Neutrophil (primary cell): ENCODE results near the gene KIF25.

Experiments used
- H3K27ac ChIP-seq: fragments of 200-600 bp; sonication (generic); 2 replicates; pipeline ENCODE4 v1.5.1; 2016; ENCODE audit warnings: mild to moderate bottlenecking, moderate library complexity
- H3K27me3 ChIP-seq: fragments of 200-600 bp; sonication (generic); 2 replicates; pipeline ENCODE4 v1.6.0; 2016; ENCODE audit warnings: mild to moderate bottlenecking
- H3K36me3 ChIP-seq: fragments of 200-600 bp; sonication (generic); 2 replicates; pipeline ENCODE4 v1.5.1; 2017
- H3K4me1 ChIP-seq, 2 experiments: fragments of 200-600 bp in 1 of 2; sonication (generic) in 1 of 2; 1 replicate in 1 of 2; 2 replicates in 1 of 2; pipeline versions ENCODE4 v1.5.1 to v1.6.1; 2013 to 2016; ENCODE audit warnings: low read depth in 1 of 2, low read length in 1 of 2, mild to moderate bottlenecking in 1 of 2, moderate library complexity in 1 of 2; ENCODE audit not compliant: control insufficient read depth in 1 of 2, insufficient read depth in 1 of 2
- H3K4me3 ChIP-seq, 2 experiments: fragments of 200-600 bp in 1 of 2; sonication (generic) in 1 of 2; 1 replicate in 1 of 2; 2 replicates in 1 of 2; pipeline ENCODE4 v1.5.1; 2013 to 2016; ENCODE audit warnings: low read depth in 1 of 2, low read length in 1 of 2, mild to moderate bottlenecking in 1 of 2, moderate library complexity in 1 of 2
- H3K9me3 ChIP-seq: fragments of 200-600 bp; sonication (generic); 2 replicates; pipeline ENCODE4 v1.5.1; 2016
- TF ChIP-seq, protein P1 (sequence below): fragments of 200-600 bp; sonication (generic); IDR thresholded peaks from 2 replicates; pipeline ENCODE4 v1.5.1; 2016; ENCODE audit warnings: antibody characterized with exemption

KIF25 gene

GRCh38 chr6:168051648-168052047 lies 54.2 kb downstream of the KIF25 start:
- Histone ChIP-seq H3K4me1 (no peaks in the 10 kb centered on the region), H3K27me3 (no peaks in the 10 kb centered on the region), H3K36me3 (no peaks in the 10 kb centered on the region), H3K9me3 (no peaks in the 10 kb centered on the region), H3K4me3 (no peak overlapping the region), H3K27ac (no peak overlapping the region)
- TF ChIP-seq, protein P1, sequence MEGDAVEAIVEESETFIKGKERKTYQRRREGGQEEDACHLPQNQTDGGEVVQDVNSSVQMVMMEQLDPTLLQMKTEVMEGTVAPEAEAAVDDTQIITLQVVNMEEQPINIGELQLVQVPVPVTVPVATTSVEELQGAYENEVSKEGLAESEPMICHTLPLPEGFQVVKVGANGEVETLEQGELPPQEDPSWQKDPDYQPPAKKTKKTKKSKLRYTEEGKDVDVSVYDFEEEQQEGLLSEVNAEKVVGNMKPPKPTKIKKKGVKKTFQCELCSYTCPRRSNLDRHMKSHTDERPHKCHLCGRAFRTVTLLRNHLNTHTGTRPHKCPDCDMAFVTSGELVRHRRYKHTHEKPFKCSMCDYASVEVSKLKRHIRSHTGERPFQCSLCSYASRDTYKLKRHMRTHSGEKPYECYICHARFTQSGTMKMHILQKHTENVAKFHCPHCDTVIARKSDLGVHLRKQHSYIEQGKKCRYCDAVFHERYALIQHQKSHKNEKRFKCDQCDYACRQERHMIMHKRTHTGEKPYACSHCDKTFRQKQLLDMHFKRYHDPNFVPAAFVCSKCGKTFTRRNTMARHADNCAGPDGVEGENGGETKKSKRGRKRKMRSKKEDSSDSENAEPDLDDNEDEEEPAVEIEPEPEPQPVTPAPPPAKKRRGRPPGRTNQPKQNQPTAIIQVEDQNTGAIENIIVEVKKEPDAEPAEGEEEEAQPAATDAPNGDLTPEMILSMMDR = no peak

DNA sequence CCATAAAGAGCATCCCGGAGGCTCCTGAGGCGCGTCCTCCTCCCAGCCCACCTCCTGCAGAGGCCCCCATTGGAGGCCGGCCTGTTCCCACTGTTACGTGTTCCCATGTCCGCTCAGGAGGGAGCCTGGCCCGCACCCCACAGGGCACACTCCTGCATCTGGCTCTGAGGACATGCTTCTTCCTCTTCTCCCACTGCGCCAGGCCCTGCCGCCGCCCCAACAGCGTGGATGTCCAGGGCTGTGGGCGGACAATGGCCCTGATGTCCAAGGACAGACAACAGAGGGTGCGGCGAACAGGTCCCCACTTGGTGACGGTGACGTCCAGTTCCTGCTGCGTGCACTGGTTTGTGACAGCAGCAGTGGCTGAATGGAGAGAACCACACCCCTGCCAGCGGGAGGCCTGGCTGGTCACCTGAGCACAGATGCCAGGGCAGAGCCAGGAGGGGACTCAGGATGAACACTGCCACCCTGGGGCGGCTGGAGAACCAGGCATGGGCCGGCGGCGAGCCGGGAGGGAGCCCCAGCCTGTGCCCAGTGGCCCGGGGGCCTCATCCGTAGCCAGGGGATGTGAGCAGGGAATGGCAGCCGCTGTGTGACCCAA lies 54.9 kb downstream of the KIF25 start:
- Histone ChIP-seq H3K4me3 (no peak overlapping the region), H3K27ac (no peak overlapping the region), H3K27me3 (no peaks in the 10 kb centered on the region), H3K36me3 (no peaks in the 10 kb centered on the region), H3K9me3 (no peaks in the 10 kb centered on the region), H3K4me1 (no peaks in the 10 kb centered on the region)
- TF ChIP-seq, protein P1 = no peak

- no peaks in the 10 kb centered on the region for H3K4me1 ChIP-seq
- H3K9me3 ChIP-seq = no peaks in the 10 kb centered on the region
- TF ChIP-seq, protein P1 = no peak
- no peaks in the 10 kb centered on the region for H3K27me3 ChIP-seq
- H3K27ac ChIP-seq = no peak overlapping the region
- H3K4me3 ChIP-seq = no peak overlapping the region
- H3K36me3 ChIP-seq = no peaks in the 10 kb centered on the region
Observed at GRCh38 chr6:168053086-168053956, 55.9 kb downstream of the KIF25 start.

DNA sequence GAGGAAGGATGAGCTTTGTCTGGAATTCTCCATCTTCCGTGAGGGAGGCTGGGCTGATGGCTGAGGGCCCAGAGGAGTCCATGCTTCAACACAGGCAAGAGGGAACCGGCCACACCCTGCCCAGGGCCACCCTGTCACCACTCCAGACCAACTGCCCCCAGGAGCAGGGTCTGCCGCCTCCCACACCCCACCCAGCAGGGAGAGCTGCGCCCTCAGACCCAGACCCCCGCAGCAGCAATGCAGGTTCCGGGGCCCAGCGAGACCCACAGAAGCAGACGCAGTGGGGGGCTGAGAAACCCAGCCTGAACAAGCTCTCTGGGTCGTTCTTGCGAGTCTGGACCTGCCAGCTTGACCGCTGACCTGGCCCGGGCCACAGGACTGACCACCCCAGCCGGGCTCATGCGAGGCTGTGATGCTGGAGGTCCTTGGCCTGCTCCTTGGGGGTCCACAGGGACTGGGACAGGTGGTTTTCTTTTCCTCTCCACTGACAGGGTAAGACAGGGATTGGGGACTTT lies 56.5 kb downstream of the KIF25 start:
- no peaks in the 10 kb centered on the region for H3K4me1 ChIP-seq
- H3K9me3 ChIP-seq = no peaks in the 10 kb centered on the region
- H3K4me3 ChIP-seq = no peak overlapping the region
- no peaks in the 10 kb centered on the region for H3K27me3 ChIP-seq
- TF ChIP-seq, protein P1 = no peak
- no peaks in the 10 kb centered on the region for H3K36me3 ChIP-seq
- no peak overlapping the region for H3K27ac ChIP-seq

GRCh38 chr6:168054765-168055560 lies 57.5 kb downstream of the KIF25 start:
- Histone ChIP-seq H3K36me3 (no peaks in the 10 kb centered on the region), H3K27ac (no peak overlapping the region), H3K4me3 (no peak overlapping the region), H3K9me3 (no peaks in the 10 kb centered on the region), H3K27me3 (no peaks in the 10 kb centered on the region), H3K4me1 (no peaks in the 10 kb centered on the region)
- TF ChIP-seq, protein P1 = no peak
